GM10248 (cell line): ENCODE measurements around the gene ISCU.
"Not testable (repeated sequence)": the region's sequence is repeated elsewhere in the genome, so short reads cannot be mapped to it uniquely, and the experiment has no call there.

Source experiments
- CTCF ChIA-PET: fragments of 300-600 bp; sonication (Branson Sonifier 250); formaldehyde crosslinking; extraction: SDS; loops from one replicate; lab custom pipeline; 2021; ENCODE audit warnings: antibody characterized with exemption; lab: Yijun Ruan, JAX
- POLR2A ChIA-PET: fragments of 350-650 bp; sonication (Branson Sonifier 250); formaldehyde crosslinking; extraction: SDS; loops from one replicate; lab custom pipeline; 2020; ENCODE audit warnings: antibody characterized with exemption; lab: Yijun Ruan, JAX
- DNase-seq: peaks from one replicate; pipeline ENCODE4 v3.0.0; 2012; ENCODE audit errors: extremely low spot score
- CTCF ChIP-seq: IDR thresholded peaks from 2 replicates; pipeline ENCODE4 v1.5.1; 2012; ENCODE audit warnings: mild to moderate bottlenecking, low read depth; ENCODE audit errors: extremely low read depth, missing control alignments, control extremely low read depth

ISCU gene

GRCh38 chr12:108573317-108573716 is 10.9 kb downstream of the ISCU start:
- POLR2A ChIA-PET = interaction anchor here (1.0 to 3.2 kb wide), 2 partner anchors 10 to 44 kb away, joined by 4 to 16 read pairs; no protein-coding TSS in a partner anchor
- no peak for DNase-seq
- CTCF ChIA-PET = interaction anchor here (0.6 to 22.9 kb wide), 11 partner anchors 9 to 377 kb away, joined by 3 to 543 read pairs (median 6); partner anchors contain the start of genes ISCU and SART3
- TF ChIP-seq CTCF = no peak

- CTCF ChIA-PET = interaction anchor here (1.6 to 22.9 kb wide), 2 partner anchors 13 to 41 kb away, joined by 4 to 543 read pairs; partner anchors contain the start of gene SART3
- POLR2A ChIA-PET, DNase-seq: not testable (repeated sequence)
These were observed 11.9 kb downstream of the ISCU start for GRCh38 chr12:108574276-108574675.

GRCh38 chr12:108575199-108575912 is 13.0 kb downstream of the ISCU start:
- no peak for DNase-seq
- ChIA-PET CTCF (interaction anchor here (1.2 to 22.9 kb wide), 5 partner anchors 9 to 57 kb away, joined by 3 to 543 read pairs (median 4); partner anchors contain the start of gene ISCU), POLR2A (no interaction called here)
- no peak for TF ChIP-seq CTCF

- no peak for DNase-seq
- POLR2A ChIA-PET = no interaction called here
- CTCF ChIA-PET = interaction anchor here (1.1 to 22.9 kb wide), 7 partner anchors 8 to 59 kb away, joined by 3 to 543 read pairs (median 5); no protein-coding TSS in a partner anchor
- no peak for TF ChIP-seq CTCF
These were observed 14.4 kb downstream of the ISCU start for GRCh38 chr12:108576660-108577234.

- POLR2A ChIA-PET = no interaction called here
- TF ChIP-seq CTCF = no peak
- no peak for DNase-seq
- CTCF ChIA-PET = interaction anchor here (1.1 to 22.9 kb wide), 6 partner anchors 9 to 58 kb away, joined by 3 to 543 read pairs (median 6); no protein-coding TSS in a partner anchor
These were observed 15.1 kb downstream of the ISCU start for GRCh38 chr12:108577458-108577857.

GRCh38 chr12:108578264-108578663 is 15.9 kb downstream of the ISCU start:
- POLR2A ChIA-PET = no interaction called here
- TF ChIP-seq CTCF = no peak
- DNase-seq = no peak
- CTCF ChIA-PET = interaction anchor here (1.8 to 22.9 kb wide), 2 partner anchors 8 to 37 kb away, joined by 5 to 543 read pairs; no protein-coding TSS in a partner anchor
